ENCODE results near the gene MTMR2.
"Not testable (repeated sequence)": the region's sequence is repeated elsewhere in the genome, so short reads cannot be mapped to it uniquely, and the experiment has no call there.

Gene MTMR2

DNA sequence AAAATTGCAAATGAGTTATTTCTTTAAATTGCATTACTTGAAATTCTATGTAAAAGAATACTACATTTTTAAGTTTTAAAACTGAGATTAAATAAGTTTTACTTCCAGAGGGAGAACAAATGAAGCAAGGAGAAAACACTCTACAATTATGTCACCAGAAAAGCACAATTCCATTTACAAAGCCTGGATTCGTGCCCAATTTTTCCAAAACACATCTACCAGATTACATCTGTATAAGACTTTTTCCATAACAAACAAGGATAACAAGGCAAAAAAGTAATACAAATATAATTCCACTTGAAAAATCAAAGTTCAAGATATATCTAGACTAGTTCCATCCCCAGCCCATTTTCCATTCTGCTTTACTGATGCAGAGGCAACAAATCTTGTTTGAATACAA lies 40.5 kb downstream of the MTMR2 start:
- DNase-seq: no peak

GRCh38 chr11:95877291-95877690 lies 46.6 kb downstream of the MTMR2 start:
- no peak for DNase-seq

- not testable (repeated sequence) for DNase-seq
Measured at GRCh38 chr11:95870877-95871276, 53.0 kb downstream of the MTMR2 start.

DNA sequence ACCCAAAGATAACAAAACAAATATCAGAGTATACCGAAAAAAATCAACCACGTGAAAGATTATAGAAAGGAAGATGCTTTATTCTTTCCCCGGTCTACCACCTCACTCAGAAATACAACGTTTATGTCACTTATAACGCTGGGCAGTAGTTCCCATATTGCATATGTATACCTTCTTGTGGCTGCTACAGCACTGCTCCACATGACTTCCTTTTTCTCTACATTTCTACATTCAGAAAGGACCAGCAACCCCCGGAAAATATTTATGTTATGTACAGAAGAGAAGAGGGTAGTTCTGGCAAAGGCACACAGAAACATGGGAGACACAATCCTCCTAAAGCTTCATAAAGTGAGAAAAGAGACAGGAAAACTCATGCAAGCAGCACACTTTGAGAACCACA lies 56.8 kb downstream of the MTMR2 start:
- DNase-seq: no peak

- DNase-seq: no peak
Measured at GRCh38 chr11:95863486-95864140, 60.3 kb downstream of the MTMR2 start.

- not testable (repeated sequence) for DNase-seq
Measured at GRCh38 chr11:95860024-95860423, 63.9 kb downstream of the MTMR2 start.

DNA sequence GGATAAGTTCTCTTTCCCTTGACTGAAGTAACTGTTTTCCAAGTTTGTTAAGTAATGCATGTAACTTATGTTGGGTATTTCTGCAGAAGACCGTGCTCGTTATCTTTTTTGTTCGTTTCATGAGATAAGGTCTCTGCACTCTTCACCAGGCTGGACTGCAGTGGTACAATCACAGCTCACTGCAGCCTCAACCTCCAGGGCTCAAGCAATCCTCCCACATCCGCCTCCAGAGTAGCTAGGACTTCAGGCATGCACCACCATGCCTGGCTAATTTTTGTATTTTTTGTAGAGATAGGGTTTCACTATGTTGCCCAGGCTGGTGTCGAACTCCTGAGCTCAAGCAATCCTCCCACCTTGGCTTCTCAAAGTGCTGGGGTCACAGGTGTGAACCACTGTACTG lies 69.5 kb downstream of the MTMR2 start:
- DNase-seq: not testable (repeated sequence)

DNA sequence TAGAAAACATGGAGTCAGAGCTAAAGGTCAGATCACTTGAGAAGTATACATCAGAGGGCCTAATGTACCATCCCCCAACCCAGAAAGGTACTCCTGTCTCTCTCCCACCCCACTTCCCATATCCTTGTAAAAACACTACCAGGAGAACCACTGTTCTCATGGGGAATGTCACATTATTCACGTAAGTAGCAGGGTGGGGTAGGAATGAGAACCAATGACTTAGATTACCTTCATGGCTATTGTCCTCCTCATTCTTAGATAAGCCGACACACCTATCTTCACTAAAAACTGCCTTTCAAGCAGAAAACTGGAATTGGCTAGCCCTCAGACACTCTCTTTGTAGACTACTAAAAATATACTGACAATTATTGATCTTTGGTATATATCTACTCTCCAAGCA lies 70.0 kb downstream of the MTMR2 start:
- DNase-seq: no peak

- no peak for DNase-seq
Measured at GRCh38 chr11:95853138-95853537, 70.8 kb downstream of the MTMR2 start.

GRCh38 chr11:95850137-95850536 lies 73.8 kb downstream of the MTMR2 start:
- no peak for DNase-seq

DNA sequence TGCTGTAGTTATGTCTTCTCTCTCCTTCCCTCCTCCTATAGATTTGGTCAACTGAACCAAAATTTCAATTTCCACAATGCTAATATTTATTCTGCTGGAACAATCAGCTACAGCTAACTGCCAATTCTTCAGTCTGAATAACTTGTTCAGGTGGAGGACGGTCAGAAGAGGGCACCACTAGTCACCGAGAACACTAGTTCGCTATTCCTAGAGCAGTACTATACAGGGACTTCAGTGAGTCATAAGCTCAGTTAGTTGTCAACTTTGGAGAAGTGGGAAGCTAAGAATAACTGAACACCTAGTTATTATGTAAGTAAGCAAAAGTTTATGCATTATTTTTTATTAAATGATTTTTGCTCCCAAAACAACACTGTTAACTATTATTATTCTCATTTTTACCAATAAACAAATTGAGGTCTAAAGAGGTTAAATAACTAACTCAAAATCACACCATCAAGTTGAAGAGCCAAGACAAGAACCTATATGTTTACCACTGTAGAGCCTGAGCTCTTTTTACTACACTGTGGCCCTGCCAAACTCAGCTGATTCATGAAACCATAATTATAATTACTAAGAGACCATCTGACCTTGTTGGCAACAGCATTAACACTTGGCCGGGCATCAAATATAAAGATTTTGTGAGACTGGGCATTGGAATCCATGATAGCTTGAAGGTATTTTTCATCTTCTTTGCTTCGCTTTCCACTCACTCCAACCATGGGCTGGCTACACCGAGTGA lies 74.7 kb downstream of the MTMR2 start:
- DNase-seq: peak; percentile 6

DNA sequence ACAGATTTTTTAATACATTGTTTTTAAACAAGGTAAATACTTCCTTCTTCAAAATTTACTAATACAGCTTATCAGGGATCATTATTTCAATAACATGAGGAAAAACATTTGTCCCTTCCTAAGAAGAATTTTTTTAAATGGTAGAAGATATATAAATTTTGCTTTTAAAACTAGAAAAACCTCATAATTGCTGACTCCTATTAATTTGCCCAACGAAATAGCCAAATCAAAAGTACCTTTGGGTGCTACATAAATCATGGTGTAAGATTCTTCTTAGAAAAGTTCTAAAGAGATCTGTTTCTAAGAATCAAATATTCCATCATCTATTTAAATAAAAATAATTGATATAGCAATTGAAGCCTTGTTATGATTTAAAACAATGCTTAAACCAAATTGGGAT lies 78.7 kb downstream of the MTMR2 start:
- no peak for DNase-seq

- peak; percentile 46 for DNase-seq
Measured at GRCh38 chr11:95835768-95836488, 88.0 kb downstream of the MTMR2 start.

GRCh38 chr11:95835351-95835750 lies 88.6 kb downstream of the MTMR2 start:
- no peak for DNase-seq

DNA sequence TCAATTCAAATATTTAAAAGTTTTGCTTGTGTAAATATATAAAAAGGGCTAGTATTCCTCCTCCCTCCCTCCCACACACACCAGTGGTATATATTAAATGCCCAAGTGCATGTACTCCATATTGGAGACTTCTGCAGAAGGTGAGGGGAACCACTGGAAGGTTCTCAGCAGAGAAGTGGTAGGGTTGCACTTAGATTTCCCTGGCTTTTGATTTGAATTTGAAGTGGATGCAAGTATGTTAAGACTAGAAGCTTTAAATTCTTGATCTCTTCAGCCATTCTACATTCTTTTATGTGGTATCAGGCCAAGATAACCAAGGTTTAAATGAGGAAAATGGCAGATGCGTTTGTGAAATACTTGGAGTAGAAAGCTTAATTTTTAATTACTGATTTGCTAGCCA lies 90.5 kb downstream of the MTMR2 start:
- DNase-seq: no peak

DNA sequence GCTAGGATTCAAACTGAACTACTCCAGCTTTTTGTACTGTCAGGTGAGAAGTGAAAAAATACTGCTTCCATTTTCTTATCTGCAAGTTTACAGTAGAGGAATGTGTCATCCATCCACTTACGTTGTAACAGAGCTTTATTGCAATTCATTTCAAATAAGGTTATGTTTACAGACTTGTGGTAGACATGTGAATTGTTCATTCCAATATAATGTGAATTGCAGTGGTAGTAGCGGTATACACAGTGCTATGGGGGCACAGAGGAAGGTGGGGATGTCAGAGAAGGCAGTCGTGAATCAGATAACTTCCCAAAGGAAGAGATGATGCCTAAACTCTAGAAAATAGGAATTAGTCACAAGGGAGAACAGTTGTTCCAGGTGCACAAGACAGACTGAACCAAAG lies 91.1 kb downstream of the MTMR2 start:
- no peak for DNase-seq

DNA sequence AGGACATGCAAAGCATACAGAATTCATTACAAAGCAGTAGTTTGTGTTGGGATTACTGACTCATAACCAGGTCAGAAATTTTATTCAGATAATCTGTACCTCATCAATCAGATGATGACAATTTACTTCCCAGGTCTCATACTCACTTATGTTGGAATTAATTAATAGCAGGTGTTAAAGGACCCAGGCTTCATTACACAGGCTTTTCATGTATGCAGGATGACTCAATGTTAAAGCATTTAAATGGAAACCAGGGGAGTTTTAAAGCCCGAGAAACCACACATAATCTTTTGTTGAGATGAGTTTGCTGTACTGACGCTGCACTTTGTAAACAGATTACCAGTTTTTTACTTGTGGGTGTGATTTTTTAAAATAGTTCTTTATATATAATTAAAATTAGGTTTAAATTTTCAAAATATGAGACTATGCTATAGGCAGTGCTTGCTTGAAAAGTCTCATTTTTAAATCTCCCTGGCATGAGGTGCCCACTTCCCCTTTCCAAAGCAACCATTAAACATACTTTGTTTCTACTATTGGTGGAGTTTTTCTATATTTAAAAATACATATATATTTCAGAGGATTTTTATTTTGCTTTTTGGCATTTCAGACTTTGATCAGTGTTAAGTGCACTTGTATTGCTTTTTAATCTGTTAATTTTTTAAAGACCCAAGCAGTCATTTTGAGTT lies 92.6 kb downstream of the MTMR2 start:
- DNase-seq: no peak

DNA sequence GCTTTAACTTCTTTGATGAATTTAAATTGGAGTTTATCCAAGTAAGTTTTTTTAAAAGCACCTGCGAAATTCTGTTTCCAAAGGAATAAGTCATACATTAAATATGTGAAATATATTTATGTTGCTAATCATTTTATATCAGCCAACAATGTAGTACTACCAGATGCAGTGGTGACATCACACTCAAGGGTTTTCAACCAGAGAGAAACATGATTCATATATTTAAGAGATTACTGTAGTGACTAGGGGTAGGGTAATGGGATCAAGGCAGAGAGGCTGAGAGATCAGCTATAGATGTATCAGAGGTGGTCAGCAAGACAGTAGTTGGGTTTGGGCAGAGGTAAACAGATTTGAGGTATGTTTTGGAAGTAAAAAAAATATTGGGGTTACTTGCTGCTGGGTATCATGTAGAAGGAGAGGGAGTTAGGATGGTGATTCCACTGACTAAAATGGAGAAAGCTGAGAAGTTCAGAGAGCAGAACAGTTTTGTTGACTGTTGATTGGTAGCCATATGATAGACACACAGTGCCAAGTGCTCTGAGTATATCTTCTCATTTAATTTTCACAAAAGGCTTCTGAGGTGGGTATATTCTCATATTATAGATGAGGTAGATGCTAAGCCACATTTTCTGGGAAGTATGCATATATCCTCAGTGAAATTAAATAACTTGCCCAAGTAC lies 94.2 kb downstream of the MTMR2 start:
- DNase-seq: no peak

DNA sequence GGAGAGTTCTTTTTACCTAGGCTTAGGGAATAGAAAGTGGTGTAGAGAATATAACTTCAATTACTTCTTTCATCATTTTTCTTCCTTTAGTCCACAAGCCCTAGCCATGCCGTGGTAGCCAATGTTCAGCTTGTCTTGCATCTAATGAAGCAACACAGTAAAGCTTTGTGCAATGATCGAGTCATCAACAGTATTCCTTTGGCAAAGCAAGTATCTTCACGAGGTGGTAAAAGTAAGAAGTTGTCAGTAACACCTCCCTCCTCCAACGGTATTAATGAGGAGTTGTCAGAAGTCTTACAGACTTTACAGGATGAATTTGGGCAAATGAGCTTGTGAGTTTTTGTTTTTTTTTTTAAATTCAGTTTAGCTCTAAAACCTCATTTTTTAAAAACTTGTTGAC lies 96.2 kb downstream of the MTMR2 start:
- DNase-seq: no peak

- no peak for DNase-seq
Measured at GRCh38 chr11:95821640-95822039, 102.3 kb downstream of the MTMR2 start.

DNA sequence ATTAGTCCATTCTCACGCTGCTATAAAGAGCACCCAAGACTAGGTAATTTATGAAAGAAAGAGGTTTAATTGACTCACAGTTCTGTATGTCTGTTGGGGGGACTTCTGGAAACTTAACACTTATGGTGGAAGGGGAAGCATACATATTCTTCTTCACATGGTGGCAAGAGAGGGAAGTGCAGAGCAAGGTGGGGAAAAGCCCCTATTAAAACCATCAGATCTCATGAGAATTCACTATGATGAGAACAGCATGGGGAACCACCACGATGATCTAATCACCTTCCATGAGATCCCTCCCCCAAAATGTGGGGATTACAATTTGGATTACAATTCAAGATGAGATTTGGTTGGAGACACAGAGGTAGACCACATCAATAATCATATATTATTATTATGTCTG lies 107.9 kb downstream of the MTMR2 start:
- no peak for DNase-seq

DNA sequence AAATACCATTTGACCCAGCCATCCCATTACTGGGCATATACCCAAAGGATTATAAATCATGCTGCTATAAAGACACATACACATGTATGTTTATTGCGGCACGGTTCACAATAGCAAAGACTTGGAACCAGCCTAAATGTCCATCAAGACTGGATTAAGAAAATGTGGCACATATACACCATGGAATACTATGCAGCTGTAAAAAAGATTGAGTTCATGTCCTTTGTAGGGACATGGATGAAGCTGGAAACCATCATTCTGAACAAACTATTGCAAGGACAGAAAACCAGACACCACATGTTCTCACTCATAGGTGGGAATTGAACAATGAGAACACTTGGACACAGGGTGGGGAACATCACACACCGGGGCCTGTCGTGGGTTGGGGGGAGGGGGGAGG lies 112.9 kb downstream of the MTMR2 start:
- not testable (repeated sequence) for DNase-seq

DNA sequence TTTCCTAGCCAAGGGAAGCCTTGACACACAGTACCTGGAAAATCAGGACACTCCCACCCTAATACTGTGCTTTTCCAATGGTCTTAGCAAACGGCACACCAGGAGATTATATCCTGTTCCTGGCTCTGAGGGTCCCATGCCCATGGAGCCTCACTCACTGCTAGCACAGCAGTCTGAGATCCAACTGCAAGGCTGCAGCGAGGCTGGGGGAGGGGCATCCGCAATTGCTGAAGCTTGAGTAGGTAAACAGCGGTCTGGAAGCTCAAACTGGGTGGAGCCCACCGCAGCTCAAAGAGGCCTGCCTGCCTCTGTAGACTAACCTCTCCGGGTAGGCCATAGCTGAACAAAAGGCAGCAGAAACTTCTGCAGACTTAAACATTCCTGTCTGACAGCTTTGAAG lies 117.4 kb downstream of the MTMR2 start:
- DNase-seq: not testable (repeated sequence)
